HepG2 (cell line): ENCODE measurements around the gene NFASC. TPM values are rescaled to one million over a fixed set of nuclear protein-coding genes. Genes with fewer than 3 reads are reported as not detected.

Experiments used
- AGO2 ChIP-seq: fragments of 200-400 bp; formaldehyde crosslinking; optimal IDR thresholded peaks from 2 replicates; pipeline ENCODE3; 2017; ENCODE audit warnings: mild to moderate bottlenecking, low read depth, low read length, moderate library complexity
- GTF2F1 ChIP-seq: fragments of 150-350 bp; IDR thresholded peaks from 2 replicates; pipeline ENCODE4 v1.6.1; 2014; ENCODE audit warnings: low read length
- HNRNPL ChIP-seq: fragments of 200-400 bp; formaldehyde crosslinking; IDR thresholded peaks from 2 replicates; pipeline ENCODE4 v1.6.1; 2017; ENCODE audit warnings: mild to moderate bottlenecking, low read depth, low read length
- HNRNPUL1 ChIP-seq: fragments of 200-400 bp; formaldehyde crosslinking; IDR thresholded peaks from 2 replicates; pipeline ENCODE4 v1.6.1; 2017; ENCODE audit warnings: low read depth, mild to moderate bottlenecking, low read length, moderate library complexity
- SATB2 ChIP-seq: sonication (generic); formaldehyde crosslinking; IDR thresholded peaks from 2 replicates; pipeline ENCODE4 v1.5.0; 2020; ENCODE audit warnings: missing genetic modification reagents
- ZNF12 ChIP-seq: sonication (generic); formaldehyde crosslinking; IDR thresholded peaks from 2 replicates; pipeline ENCODE4 v1.5.0; 2020; ENCODE audit warnings: missing genetic modification reagents
- ZNF225 ChIP-seq: sonication (generic); formaldehyde crosslinking; IDR thresholded peaks from 2 replicates; pipeline ENCODE4 v1.4.0; 2020; ENCODE audit warnings: mild to moderate bottlenecking, missing genetic modification reagents
- ZNF569 ChIP-seq: sonication (generic); formaldehyde crosslinking; IDR thresholded peaks from 2 replicates; pipeline ENCODE4 v1.5.0; 2020; ENCODE audit warnings: mild to moderate bottlenecking, missing genetic modification reagents, moderate library complexity, borderline replicate concordance
- ZNF781 ChIP-seq: sonication (generic); formaldehyde crosslinking; IDR thresholded peaks from 2 replicates; pipeline ENCODE4 v1.5.1; 2020; ENCODE audit warnings: borderline replicate concordance, mild to moderate bottlenecking, missing genetic modification reagents; ENCODE audit errors: not compliant biosample characterization
- polyA plus RNA-seq, 8 experiments: library from polyadenylated mRNA; depleted of rRNA in 3 of 8; stranded (reverse) in 7 of 8; unstranded in 1 of 8; fragments of >200 nt; fragmentation: Illumina TruSeq in 4 of 8; extraction: Trizol in 4 of 8; gene quantifications; 2 replicates each; pipeline versions ENCODE4 v1.2.1 to v1.2.3, GENCODE V29; 2011 to 2016; ENCODE audit warnings: low read depth in 4 of 8, missing spikeins in 1 of 8, mixed read lengths in 1 of 8; ENCODE audit not compliant: insufficient read depth in 1 of 8
- total RNA-seq, 5 experiments: library from RNA; depleted of rRNA; stranded (reverse); fragments of >200 nt; fragmentation: Illumina TruSeq; extraction: Trizol; gene quantifications; 2 replicates each; pipeline ENCODE4 v1.2.3, GENCODE V29; 2016; ENCODE audit warnings: low read depth in 1 of 5
- TF ChIP-seq, protein P1 (sequence below): sonication (generic); formaldehyde crosslinking; IDR thresholded peaks from 2 replicates; pipeline ENCODE4 v1.4.0; 2020; ENCODE audit warnings: missing genetic modification reagents
- TF ChIP-seq, protein P2 (sequence below): sonication (generic); formaldehyde crosslinking; IDR thresholded peaks from 2 replicates; pipeline ENCODE4 v1.5.1; 2020; ENCODE audit warnings: mild to moderate bottlenecking, missing genetic modification reagents, moderate library complexity
- TF ChIP-seq, protein P3 (sequence below): sonication (generic); formaldehyde crosslinking; IDR thresholded peaks from 2 replicates; pipeline ENCODE4 v1.4.0; 2020; ENCODE audit warnings: mild to moderate bottlenecking, missing genetic modification reagents, borderline replicate concordance
- TF ChIP-seq, protein P4 (sequence below): sonication (generic); formaldehyde crosslinking; IDR thresholded peaks from 2 replicates; pipeline ENCODE4 v1.5.0; 2020; ENCODE audit warnings: missing genetic modification reagents, mild to moderate bottlenecking, borderline replicate concordance
- TF ChIP-seq, protein P5 (sequence below): sonication (generic); formaldehyde crosslinking; IDR thresholded peaks from 2 replicates; pipeline ENCODE4 v1.5.0; 2020; ENCODE audit warnings: missing genetic modification reagents, mild to moderate bottlenecking, borderline replicate concordance
- TF ChIP-seq, protein P6 (sequence below): sonication (generic); formaldehyde crosslinking; IDR thresholded peaks from 2 replicates; pipeline ENCODE4 v1.9.0; 2021; ENCODE audit warnings: missing genetic modification reagents, borderline replicate concordance

The NFASC gene
- total and polyA plus RNA-seq, 2 of the 13 experiments (the other 11 are each of a cell fraction or from before 2014, with no cell fraction given) = not detected

DNA sequence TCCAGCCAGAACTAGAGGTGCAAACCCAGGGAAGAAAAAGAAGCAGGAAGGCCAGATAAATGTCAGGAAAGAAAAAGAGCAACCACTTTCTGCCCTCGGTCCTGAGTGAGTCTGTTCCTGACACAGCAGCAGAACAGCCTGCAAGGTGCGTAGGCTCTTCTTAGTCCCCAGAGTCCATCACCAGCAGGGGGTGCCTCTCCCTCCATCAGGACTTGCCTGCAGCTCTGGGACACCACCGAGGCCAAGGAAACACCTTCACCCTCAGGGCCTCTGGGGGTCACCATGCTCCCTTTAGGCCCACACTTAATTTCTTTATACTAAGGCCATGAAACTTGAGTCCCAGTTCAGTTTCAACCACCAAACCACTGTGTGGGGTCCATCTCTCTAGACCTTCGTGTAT, 43.7 kb upstream of the NFASC start (continued):
- TF ChIP-seq, protein P1, sequence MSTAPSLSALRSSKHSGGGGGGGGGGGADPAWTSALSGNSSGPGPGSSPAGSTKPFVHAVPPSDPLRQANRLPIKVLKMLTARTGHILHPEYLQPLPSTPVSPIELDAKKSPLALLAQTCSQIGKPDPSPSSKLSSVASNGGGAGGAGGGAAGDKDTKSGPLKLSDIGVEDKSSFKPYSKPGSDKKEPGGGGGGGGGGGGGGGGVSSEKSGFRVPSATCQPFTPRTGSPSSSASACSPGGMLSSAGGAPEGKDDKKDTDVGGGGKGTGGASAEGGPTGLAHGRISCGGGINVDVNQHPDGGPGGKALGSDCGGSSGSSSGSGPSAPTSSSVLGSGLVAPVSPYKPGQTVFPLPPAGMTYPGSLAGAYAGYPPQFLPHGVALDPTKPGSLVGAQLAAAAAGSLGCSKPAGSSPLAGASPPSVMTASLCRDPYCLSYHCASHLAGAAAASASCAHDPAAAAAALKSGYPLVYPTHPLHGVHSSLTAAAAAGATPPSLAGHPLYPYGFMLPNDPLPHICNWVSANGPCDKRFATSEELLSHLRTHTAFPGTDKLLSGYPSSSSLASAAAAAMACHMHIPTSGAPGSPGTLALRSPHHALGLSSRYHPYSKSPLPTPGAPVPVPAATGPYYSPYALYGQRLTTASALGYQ (CRISPR knock-in tag) = no peak
- TF ChIP-seq, protein P2, sequence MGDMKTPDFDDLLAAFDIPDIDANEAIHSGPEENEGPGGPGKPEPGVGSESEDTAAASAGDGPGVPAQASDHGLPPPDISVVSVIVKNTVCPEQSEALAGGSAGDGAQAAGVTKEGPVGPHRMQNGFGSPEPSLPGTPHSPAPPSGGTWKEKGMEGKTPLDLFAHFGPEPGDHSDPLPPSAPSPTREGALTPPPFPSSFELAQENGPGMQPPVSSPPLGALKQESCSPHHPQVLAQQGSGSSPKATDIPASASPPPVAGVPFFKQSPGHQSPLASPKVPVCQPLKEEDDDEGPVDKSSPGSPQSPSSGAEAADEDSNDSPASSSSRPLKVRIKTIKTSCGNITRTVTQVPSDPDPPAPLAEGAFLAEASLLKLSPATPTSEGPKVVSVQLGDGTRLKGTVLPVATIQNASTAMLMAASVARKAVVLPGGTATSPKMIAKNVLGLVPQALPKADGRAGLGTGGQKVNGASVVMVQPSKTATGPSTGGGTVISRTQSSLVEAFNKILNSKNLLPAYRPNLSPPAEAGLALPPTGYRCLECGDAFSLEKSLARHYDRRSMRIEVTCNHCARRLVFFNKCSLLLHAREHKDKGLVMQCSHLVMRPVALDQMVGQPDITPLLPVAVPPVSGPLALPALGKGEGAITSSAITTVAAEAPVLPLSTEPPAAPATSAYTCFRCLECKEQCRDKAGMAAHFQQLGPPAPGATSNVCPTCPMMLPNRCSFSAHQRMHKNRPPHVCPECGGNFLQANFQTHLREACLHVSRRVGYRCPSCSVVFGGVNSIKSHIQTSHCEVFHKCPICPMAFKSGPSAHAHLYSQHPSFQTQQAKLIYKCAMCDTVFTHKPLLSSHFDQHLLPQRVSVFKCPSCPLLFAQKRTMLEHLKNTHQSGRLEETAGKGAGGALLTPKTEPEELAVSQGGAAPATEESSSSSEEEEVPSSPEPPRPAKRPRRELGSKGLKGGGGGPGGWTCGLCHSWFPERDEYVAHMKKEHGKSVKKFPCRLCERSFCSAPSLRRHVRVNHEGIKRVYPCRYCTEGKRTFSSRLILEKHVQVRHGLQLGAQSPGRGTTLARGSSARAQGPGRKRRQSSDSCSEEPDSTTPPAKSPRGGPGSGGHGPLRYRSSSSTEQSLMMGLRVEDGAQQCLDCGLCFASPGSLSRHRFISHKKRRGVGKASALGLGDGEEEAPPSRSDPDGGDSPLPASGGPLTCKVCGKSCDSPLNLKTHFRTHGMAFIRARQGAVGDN = no peak
- TF ChIP-seq, protein P3, sequence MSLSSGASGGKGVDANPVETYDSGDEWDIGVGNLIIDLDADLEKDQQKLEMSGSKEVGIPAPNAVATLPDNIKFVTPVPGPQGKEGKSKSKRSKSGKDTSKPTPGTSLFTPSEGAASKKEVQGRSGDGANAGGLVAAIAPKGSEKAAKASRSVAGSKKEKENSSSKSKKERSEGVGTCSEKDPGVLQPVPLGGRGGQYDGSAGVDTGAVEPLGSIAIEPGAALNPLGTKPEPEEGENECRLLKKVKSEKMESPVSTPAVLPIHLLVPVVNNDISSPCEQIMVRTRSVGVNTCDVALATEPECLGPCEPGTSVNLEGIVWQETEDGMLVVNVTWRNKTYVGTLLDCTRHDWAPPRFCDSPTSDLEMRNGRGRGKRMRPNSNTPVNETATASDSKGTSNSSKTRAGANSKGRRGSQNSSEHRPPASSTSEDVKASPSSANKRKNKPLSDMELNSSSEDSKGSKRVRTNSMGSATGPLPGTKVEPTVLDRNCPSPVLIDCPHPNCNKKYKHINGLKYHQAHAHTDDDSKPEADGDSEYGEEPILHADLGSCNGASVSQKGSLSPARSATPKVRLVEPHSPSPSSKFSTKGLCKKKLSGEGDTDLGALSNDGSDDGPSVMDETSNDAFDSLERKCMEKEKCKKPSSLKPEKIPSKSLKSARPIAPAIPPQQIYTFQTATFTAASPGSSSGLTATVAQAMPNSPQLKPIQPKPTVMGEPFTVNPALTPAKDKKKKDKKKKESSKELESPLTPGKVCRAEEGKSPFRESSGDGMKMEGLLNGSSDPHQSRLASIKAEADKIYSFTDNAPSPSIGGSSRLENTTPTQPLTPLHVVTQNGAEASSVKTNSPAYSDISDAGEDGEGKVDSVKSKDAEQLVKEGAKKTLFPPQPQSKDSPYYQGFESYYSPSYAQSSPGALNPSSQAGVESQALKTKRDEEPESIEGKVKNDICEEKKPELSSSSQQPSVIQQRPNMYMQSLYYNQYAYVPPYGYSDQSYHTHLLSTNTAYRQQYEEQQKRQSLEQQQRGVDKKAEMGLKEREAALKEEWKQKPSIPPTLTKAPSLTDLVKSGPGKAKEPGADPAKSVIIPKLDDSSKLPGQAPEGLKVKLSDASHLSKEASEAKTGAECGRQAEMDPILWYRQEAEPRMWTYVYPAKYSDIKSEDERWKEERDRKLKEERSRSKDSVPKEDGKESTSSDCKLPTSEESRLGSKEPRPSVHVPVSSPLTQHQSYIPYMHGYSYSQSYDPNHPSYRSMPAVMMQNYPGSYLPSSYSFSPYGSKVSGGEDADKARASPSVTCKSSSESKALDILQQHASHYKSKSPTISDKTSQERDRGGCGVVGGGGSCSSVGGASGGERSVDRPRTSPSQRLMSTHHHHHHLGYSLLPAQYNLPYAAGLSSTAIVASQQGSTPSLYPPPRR = no peak
- TF ChIP-seq ZNF12 (CRISPR knock-in tag) (no peak), AGO2 (no peak), ZNF569 (no peak), GTF2F1 (no peak), ZNF781 (CRISPR knock-in tag) (no peak), HNRNPL (no peak), SATB2 (CRISPR knock-in tag) (no peak), ZNF225 (CRISPR knock-in tag) (no peak), HNRNPUL1 (no peak)
- TF ChIP-seq, protein P4, sequence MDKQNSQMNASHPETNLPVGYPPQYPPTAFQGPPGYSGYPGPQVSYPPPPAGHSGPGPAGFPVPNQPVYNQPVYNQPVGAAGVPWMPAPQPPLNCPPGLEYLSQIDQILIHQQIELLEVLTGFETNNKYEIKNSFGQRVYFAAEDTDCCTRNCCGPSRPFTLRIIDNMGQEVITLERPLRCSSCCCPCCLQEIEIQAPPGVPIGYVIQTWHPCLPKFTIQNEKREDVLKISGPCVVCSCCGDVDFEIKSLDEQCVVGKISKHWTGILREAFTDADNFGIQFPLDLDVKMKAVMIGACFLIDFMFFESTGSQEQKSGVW (CRISPR knock-in tag) = no peak
- TF ChIP-seq, protein P5, sequence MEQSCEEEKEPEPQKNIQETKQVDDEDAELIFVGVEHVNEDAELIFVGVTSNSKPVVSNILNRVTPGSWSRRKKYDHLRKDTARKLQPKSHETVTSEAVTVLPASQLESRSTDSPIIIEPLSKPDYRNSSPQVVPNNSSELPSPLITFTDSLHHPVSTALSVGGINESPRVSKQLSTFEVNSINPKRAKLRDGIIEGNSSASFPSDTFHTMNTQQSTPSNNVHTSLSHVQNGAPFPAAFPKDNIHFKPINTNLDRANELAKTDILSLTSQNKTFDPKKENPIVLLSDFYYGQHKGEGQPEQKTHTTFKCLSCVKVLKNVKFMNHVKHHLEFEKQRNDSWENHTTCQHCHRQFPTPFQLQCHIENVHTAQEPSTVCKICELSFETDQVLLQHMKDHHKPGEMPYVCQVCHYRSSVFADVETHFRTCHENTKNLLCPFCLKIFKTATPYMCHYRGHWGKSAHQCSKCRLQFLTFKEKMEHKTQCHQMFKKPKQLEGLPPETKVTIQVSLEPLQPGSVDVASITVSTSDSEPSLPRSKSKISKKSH = no peak
- TF ChIP-seq, protein P6, sequence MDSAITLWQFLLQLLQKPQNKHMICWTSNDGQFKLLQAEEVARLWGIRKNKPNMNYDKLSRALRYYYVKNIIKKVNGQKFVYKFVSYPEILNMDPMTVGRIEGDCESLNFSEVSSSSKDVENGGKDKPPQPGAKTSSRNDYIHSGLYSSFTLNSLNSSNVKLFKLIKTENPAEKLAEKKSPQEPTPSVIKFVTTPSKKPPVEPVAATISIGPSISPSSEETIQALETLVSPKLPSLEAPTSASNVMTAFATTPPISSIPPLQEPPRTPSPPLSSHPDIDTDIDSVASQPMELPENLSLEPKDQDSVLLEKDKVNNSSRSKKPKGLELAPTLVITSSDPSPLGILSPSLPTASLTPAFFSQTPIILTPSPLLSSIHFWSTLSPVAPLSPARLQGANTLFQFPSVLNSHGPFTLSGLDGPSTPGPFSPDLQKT = no peak
